ENCODE results near the gene TRERF1.

DNA sequence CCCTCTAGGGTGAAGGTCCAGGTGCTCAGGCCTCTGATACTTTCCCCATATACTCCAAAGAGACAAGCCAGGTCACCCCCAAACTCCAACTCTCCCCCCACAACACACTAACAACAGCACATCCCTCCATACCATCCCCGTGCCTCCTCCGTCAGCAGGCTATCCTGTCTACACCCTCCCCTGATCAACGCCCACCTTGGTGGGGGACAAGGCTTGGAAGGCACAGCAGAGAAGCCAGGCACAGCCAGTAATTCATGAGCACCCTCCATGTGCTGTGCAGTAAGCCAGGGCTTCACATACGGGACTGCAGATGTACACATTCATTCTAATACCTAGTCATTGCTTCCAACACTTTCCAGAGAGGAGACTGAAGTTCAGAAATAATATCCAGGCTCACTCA lies 57.6 kb downstream of the TRERF1 start:
- TF ChIP-seq, protein P1, sequence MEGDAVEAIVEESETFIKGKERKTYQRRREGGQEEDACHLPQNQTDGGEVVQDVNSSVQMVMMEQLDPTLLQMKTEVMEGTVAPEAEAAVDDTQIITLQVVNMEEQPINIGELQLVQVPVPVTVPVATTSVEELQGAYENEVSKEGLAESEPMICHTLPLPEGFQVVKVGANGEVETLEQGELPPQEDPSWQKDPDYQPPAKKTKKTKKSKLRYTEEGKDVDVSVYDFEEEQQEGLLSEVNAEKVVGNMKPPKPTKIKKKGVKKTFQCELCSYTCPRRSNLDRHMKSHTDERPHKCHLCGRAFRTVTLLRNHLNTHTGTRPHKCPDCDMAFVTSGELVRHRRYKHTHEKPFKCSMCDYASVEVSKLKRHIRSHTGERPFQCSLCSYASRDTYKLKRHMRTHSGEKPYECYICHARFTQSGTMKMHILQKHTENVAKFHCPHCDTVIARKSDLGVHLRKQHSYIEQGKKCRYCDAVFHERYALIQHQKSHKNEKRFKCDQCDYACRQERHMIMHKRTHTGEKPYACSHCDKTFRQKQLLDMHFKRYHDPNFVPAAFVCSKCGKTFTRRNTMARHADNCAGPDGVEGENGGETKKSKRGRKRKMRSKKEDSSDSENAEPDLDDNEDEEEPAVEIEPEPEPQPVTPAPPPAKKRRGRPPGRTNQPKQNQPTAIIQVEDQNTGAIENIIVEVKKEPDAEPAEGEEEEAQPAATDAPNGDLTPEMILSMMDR (IDR thresholded peaks at IDR 0.05 in 4 of 5, conservative IDR thresholded peaks at IDR 0.05 in 1 of 5): no peak
- TF ChIP-seq POLR2A (IDR thresholded peaks at IDR 0.05): no peak

Measured in gastrocnemius medialis (tissue), 4 donors.